Daoy (cell line): ENCODE results near the gene SCGN. TPM values are rescaled to one million over a fixed set of nuclear protein-coding genes. Genes with fewer than 3 reads are reported as not detected.

Experiments
- DNase-seq: peaks from one replicate; pipeline ENCODE4 v3.0.0-alpha.2; 2015; ENCODE audit warnings: low read depth
- total RNA-seq: library from RNA; depleted of rRNA; stranded (reverse); fragments of >200 nt; shearing (Covaris generic); gene quantifications from 2 replicates; pipeline ENCODE4 v1.2.3, GENCODE V29; 2014; rRNA removed

Gene SCGN
- total RNA-seq: not detected in 2 replicates

GRCh38 chr6:25652007-25652515, at the start of gene SCGN:
Gene SCGN, plus strand, starts transcription at chr6:25652215. Its CDS starts 189 bp downstream, at chr6:25652404.
- peak; percentile 76 for DNase-seq

DNA sequence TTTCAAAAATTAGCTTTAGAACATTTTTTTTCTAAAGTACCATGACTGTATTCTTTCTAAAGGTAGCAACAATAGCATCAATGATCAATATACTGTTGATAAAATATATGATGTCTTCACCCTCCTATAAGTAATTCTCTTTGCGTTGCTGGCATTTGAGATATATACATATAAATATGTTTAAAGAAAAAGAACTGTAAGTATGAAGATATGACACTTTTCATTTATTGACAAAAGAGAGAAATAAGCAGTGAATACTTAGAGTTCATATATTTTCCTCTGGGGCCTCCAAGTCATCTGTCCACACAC, 49.4 kb upstream of the SCGN start:
- DNase-seq: no peak

DNA sequence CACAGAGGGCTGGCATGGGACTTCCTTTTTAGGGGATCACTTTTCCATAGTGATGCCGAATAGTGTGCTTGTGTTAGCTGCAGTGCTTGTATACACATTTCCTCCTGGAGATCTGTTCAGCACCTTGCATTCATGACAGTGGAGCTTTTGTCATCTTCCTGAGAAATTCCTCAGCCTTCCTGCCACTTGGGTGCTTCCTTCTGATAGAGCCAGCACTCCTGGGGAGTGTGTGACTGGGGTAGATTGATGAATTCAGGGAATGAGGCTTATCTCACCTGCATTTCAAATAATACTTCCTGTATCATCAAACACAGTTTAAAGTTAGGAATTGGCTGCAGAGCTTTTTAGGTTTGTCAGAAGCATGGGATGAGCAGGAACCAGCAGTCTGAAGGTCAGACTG, 48.8 kb upstream of the SCGN start:
- no peak for DNase-seq

- DNase-seq: no peak
These were observed 45.9 kb upstream of the SCGN start for GRCh38 chr6:25606151-25606550.

DNA sequence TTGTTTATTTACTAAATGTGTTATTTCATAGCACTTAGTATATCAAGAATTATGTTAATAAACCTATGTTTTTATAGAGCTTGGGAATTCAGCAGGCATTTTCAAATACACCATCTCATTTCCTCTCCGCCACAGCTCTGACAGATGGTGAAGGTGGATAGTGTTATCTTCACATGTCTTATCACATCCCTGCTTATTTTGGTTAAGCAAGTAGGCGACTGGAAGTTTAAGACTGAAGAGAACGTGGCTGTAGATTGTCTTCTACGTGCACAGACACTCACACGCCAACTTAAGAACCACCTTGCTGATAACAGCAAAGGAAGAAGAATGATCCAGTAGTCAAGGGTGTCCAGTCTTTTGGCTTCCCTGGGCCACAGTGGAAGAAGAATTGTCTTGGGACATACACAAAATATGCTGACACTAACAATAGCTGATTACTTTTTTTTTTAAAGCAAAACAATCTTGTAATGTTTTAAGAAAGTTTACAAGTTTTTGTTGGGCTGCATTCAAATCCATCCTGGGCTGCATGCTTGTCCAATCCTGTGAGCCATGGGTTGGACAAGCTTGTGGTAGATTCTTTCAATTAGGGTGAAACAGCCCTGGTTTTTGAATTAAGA, 43.3 kb upstream of the SCGN start:
- no peak for DNase-seq

DNA sequence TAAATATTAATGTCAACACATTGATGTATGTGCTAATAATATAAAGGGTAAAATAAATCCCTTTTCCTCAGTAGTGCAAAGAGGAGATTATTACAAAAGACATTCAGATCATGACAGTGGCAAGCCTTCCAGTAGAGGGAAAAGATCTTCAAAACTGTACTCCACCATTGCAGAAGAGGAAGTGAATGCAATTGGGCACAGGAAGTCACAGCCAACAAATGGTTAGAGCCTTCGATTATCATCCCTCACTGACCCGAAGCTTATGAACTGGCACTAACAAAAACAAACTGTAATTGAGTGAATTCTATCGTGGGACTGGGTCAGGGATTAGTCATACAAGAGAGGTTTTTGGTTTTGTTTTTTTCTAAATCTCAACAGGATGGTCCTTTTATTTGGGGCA, 39.3 kb upstream of the SCGN start:
- no peak for DNase-seq

DNA sequence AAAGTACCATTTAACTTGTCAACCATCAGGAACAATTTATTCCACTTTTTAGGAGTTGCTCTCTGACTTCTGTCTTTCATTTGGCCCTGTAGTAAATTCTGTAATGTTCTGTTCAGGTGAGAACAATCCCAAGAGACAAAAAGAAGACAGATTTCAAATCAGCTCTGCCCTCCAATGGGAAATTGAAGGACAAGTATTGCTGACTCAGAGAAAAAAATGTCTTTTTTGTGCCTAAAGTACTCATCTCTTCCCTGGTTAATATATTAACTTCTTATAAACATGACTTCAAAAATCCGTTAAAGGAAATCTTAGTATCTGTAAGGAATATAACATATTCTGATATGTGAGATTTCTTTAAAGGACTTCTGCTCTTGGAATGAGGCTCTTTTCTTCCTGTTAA, 38.6 kb upstream of the SCGN start:
- no peak for DNase-seq

DNA sequence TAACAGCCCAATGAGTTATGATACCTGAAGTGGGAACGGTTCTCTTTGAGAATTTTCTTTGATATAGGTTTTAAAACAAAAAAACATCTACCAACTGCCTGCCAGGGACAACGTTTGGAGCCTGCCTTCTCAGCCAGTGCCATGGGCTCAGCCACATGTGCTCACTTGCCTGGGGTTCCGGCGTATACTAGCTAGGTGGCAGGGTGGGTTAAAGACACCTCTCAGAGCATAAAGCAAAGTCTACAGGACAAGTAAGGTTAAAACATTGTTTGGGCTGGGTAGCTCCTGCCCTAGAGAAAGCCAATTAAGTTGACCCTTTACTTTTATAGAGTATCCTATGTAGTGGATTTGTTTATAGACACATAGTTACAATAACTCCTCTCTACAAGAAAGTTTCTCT, 38.0 kb upstream of the SCGN start:
- no peak for DNase-seq

DNA sequence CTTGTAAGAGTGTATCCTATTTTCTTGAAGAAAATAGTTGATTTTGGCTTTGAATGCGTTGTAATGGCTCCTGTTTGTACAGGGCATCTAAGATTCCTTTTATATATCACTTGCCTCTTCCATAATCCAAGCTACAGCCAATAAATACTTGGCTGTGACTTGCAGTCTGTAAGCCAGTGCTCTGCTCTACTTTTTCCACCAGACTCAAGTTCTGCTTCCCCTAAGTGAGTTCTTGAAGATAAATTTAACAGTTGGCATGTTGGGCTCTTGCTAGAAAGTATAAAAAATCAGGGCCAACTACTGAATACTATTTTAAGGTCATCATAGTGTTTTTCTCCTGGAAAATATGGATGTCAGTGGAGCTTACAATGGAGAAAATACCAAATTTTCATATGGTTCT, 36.5 kb upstream of the SCGN start:
- no peak for DNase-seq

GRCh38 chr6:25617997-25618396, 34.0 kb upstream of the SCGN start:
- DNase-seq: no peak

- no peak for DNase-seq
These were observed 32.8 kb upstream of the SCGN start for GRCh38 chr6:25619217-25619616.

GRCh38 chr6:25620391-25620790, 31.6 kb upstream of the SCGN start:
- DNase-seq: no peak

GRCh38 chr6:25623065-25623464, 28.9 kb upstream of the SCGN start:
- no peak for DNase-seq

DNA sequence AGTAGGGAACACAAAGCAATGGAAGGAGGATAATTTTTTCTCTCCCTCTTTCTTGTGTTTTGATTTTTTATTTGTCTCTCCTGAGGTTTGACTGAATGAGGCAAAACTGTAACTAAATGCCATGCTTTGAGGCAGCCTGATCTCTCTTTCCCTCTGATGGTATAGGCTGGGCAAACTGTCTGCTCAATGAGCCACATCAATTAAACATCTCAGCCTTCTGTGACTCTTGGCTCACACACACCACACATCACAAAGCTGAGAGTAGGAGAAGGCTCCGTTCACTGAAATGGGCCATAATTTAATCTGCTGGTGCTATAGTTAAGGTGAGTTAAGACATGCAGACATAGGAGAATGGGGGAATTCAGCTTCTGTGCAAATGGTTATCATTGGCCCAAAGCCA, 28.1 kb upstream of the SCGN start:
- DNase-seq: no peak

- DNase-seq: no peak
These were observed 25.0 kb upstream of the SCGN start for GRCh38 chr6:25627001-25627400.

DNA sequence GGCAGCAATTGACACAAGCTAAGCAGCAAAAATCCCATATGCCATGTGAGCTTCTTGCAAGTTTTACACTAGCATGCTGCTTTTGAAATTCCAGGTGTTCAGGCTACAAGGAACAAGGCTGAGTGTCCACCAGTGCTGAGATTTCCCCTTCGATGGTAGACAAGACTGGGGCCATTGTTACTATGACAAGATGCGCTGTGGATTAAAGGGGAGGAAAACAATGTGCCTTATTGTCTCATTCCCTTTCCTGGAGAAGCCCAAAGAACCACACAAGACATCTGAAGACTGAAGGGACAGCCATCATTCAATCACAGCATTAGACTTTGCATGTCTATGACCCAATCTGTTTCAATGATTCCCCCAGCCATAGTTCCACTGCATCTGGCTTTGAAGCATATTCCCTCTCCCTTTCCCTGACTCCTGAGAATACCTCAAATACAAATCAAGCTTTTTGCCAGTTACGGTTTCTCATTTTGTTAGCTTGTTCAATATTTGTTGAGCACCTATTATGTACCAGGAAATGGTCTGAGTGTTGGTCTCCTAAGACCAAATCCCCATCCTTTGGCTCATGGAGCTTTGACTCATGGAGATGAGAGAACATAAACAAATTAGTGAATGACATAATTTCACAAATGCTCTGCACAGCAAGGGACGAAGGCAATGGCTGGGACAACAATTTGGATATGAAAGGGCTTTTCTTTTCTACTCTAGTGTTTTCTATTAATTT, 23.4 kb upstream of the SCGN start:
- no peak for DNase-seq

GRCh38 chr6:25629198-25629576, 22.8 kb upstream of the SCGN start:
- DNase-seq: no peak

- DNase-seq: no peak
These were observed 21.3 kb upstream of the SCGN start for GRCh38 chr6:25630508-25631278.

DNA sequence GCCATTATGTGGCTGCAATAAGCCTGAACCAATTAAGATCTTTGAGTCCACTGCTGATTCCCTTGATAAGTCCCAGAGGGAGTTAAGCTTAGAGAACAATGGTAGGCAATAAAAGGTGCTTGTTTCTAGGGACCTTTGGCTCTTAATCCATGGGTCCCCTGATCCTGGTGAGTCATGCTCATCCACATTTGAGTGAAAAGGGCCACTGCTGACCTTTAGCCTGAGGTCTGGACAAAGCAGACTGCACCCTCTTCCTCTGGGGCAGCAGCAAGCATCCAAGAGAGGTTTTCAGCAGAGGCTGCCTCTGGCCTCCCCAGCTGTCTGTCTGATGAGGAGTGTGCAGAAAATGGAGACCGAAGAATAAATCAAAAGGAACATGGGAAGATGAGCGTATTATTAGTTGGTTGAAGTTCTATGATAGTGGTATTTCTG, 16.1 kb upstream of the SCGN start:
- DNase-seq: no peak

GRCh38 chr6:25637211-25637610, 14.8 kb upstream of the SCGN start:
- no peak for DNase-seq

DNA sequence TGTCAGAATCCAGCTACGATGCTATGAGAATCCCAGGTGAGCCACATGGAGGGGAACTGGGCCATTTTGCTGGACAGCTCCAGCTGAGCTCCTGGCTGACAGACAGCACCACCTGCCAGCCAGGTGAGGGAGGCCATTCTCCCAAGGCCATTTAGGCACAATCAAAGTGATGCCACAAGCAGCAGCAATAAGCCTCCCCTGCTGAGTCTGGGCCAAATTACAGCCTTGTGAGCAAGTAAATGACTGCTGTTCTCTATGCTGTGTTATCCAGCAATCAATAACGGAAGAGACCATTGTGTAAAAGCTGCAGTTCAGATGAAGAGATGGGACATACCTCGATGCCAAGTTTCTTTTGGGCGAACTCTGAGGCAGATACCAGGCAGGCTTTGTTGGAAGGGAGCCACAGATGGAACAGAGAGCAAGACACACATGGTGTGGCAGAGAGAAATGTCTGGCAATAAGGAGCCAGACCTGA, 14.0 kb upstream of the SCGN start:
- no peak for DNase-seq

DNA sequence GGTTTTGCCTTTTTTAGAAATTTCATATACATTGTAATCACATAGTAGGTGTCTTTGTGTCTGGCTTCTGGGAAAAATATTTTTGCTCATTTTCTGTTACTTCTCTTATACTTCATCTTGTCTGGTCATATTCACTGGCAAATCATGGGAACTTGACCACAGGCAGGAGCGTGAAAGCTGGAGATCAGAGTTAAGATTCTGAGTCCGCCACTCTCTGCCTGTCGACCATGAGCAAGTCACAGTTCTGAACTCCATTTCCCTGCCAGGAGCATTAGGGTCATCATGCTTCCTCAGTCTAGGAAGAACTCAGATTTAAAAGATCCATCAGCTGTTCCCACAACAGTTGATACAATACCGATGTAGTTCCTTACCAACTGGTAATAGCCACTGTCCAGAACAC, 12.4 kb upstream of the SCGN start:
- DNase-seq: no peak

- no peak for DNase-seq
These were observed 11.6 kb upstream of the SCGN start for GRCh38 chr6:25640446-25640845.
